Endothelial cell of umbilical vein (primary cell): ENCODE data around the gene CYTH1. TPM values are rescaled to one million over a fixed set of nuclear protein-coding genes. Genes with fewer than 3 reads are reported as not detected.

Experiments
- BruUV-seq: library from RNA; stranded (reverse); fragments of 400-500 nt; replicated peaks from 2 replicates; lab custom pipeline; 2021; lab: Mats Ljungman, UMichigan
- CTCF ChIA-PET: fragments of 300-600, 350-600 bp; sonication (Branson Sonifier 250); formaldehyde crosslinking; loops from one replicate; lab custom pipeline; 2021; ENCODE audit warnings: antibody characterized with exemption, inconsistent platforms; lab: Charles Lee
- POLR2A ChIA-PET: fragments of 300-600, 350-600 bp; sonication (Branson Sonifier 250); formaldehyde crosslinking; loops from one replicate; lab custom pipeline; 2021; ENCODE audit warnings: antibody characterized with exemption, inconsistent platforms; lab: Charles Lee
- DNase-seq: peaks from one replicate; pipeline ENCODE4 v3.0.0-alpha.2; 2011; ENCODE audit warnings: low read depth, low spot score
- FAIRE-seq: peaks from 2 replicates; lab custom pipeline; 2011; peaks lifted over from hg19 to GRCh38; lab: Jason Lieb, UNC
- H2AFZ ChIP-seq: 2 replicates; pipeline ENCODE4 v1.6.0; 2012; ENCODE audit warnings: low read depth, low read length, control low read depth, inconsistent platforms
- H3K27ac ChIP-seq: 2 replicates; pipeline ENCODE4 v1.5.1; 2011; ENCODE audit warnings: low read depth, mild to moderate bottlenecking, control low read depth, low read length, moderate library complexity; ENCODE audit not compliant: insufficient read depth
- H3K27me3 ChIP-seq, 2 experiments: 2 replicates each; pipeline versions ENCODE4 v1.6.0 to v1.6.1; 2011; ENCODE audit warnings: low read length in 2 of 2, mixed read lengths in 1 of 2; ENCODE audit not compliant: control insufficient read depth in 2 of 2, insufficient read depth in 2 of 2
- H3K36me3 ChIP-seq, 2 experiments: 2 replicates in 1 of 2; 3 replicates in 1 of 2; pipeline ENCODE4 v1.5.1; 2011; ENCODE audit warnings: low read length in 2 of 2, mild to moderate bottlenecking in 1 of 2, moderate library complexity in 1 of 2; ENCODE audit not compliant: control insufficient read depth in 2 of 2, insufficient read depth in 2 of 2; ENCODE audit errors: extremely low read depth in 1 of 2
- H3K4me1 ChIP-seq: 3 replicates; pipeline ENCODE4 v1.5.1; 2011; ENCODE audit warnings: mild to moderate bottlenecking, low read length; ENCODE audit not compliant: control insufficient read depth, insufficient read depth; ENCODE audit errors: extremely low read depth
- H3K4me2 ChIP-seq: 2 replicates; pipeline ENCODE4 v1.6.1; 2011; ENCODE audit warnings: low read length, control low read depth, mixed read lengths; ENCODE audit not compliant: insufficient read depth
- H3K4me3 ChIP-seq, 3 experiments: fragments of 200-600 bp in 1 of 3; sonication (generic), shearing (Covaris generic) in 1 of 3; replicated peaks in 1 of 3; 2 replicates each; pipeline ENCODE4 v1.5.1; 2011 to 2016; ENCODE audit warnings: control low read depth in 3 of 3, low read length in 3 of 3, mild to moderate bottlenecking in 2 of 3, inconsistent platforms in 1 of 3, low read depth in 1 of 3, moderate library complexity in 1 of 3; ENCODE audit not compliant: insufficient read depth in 1 of 3
- H3K79me2 ChIP-seq: 2 replicates; pipeline ENCODE4 v1.6.0; 2012; ENCODE audit warnings: low read length, inconsistent platforms; ENCODE audit not compliant: control insufficient read depth, insufficient read depth
- H3K9ac ChIP-seq: replicated peaks from 2 replicates; pipeline ENCODE3; 2011; ENCODE audit warnings: low read length, control low read depth; ENCODE audit not compliant: insufficient read depth; ENCODE audit errors: extremely low read depth
- H3K9me1 ChIP-seq: replicated peaks from 3 replicates; pipeline ENCODE4 v1.6.0; 2011; ENCODE audit warnings: mild to moderate bottlenecking, low read length; ENCODE audit not compliant: control insufficient read depth, insufficient read depth; ENCODE audit errors: extremely low read depth
- H3K9me3 ChIP-seq: replicated peaks from 2 replicates; pipeline ENCODE4 v1.5.1; 2012; ENCODE audit warnings: low read length, inconsistent platforms; ENCODE audit not compliant: control insufficient read depth, insufficient read depth
- H4K20me1 ChIP-seq: replicated peaks from 2 replicates; pipeline ENCODE3; 2011; ENCODE audit warnings: mild to moderate bottlenecking, low read length; ENCODE audit not compliant: control insufficient read depth, insufficient read depth; ENCODE audit errors: extremely low read depth
- EZH2 ChIP-seq: IDR thresholded peaks from 2 replicates; pipeline ENCODE4 v1.6.1; 2012; ENCODE audit warnings: borderline replicate concordance, low read depth, mild to moderate bottlenecking, moderate library complexity, low read length, inconsistent platforms; ENCODE audit not compliant: severe bottlenecking
- FOS ChIP-seq: IDR thresholded peaks from 2 replicates; pipeline ENCODE4 v1.6.1; 2011; ENCODE audit warnings: mild to moderate bottlenecking, low read length, moderate library complexity, borderline replicate concordance; ENCODE audit not compliant: insufficient read depth
- GATA2 ChIP-seq: IDR thresholded peaks from 2 replicates; pipeline ENCODE4 v1.7.0; 2011; ENCODE audit warnings: low read depth, mild to moderate bottlenecking, moderate library complexity, mixed read lengths, low read length; ENCODE audit not compliant: insufficient read length, insufficient read depth
- JUN ChIP-seq: IDR thresholded peaks from 2 replicates; pipeline ENCODE4 v1.6.1; 2011; ENCODE audit warnings: borderline replicate concordance, low read depth; ENCODE audit not compliant: insufficient read length, insufficient read depth
- MYC ChIP-seq: IDR thresholded peaks from one replicate; pipeline ENCODE4 v1.6.1; 2011; ENCODE audit warnings: mild to moderate bottlenecking, low read depth, low read length
- POLR2A ChIP-seq: IDR thresholded peaks from 2 replicates; pipeline ENCODE4 v1.6.1; 2012; ENCODE audit warnings: low read depth, mild to moderate bottlenecking, control low read depth, low read length
- POLR2AphosphoS5 ChIP-seq: IDR thresholded peaks from 2 replicates; pipeline ENCODE4 v1.6.1; 2012; ENCODE audit warnings: low read depth, mild to moderate bottlenecking, control low read depth, low read length, moderate library complexity; ENCODE audit not compliant: insufficient read depth
- dilution Hi-C: fragments of 300-500 bp; cut with MboI; formaldehyde crosslinking; loops from one replicate; pipeline ENCODE4 v1.15.0; 2019; ENCODE audit warnings: low sequenced_read_pairs; ENCODE audit not compliant: extremely low pct_ligation_motif_present
- intact Hi-C: fragments of 100-400 bp; cut with micrococcal nuclease; formaldehyde crosslinking; loops from one replicate; pipeline ENCODE4 v1.10.0; 2022
- polyA plus RNA-seq, 4 experiments: library from polyadenylated mRNA; depleted of rRNA in 3 of 4; stranded (reverse) in 3 of 4; unstranded in 1 of 4; fragments of >200 nt; gene quantifications; 2 replicates each; pipeline versions ENCODE4 v1.2.1 to v1.2.3, GENCODE V29; 2011 to 2012; ENCODE audit warnings: missing spikeins in 1 of 4
- total RNA-seq: library from RNA; stranded (reverse); gene quantifications from 2 replicates; pipeline ENCODE4 v1.2.3, GENCODE V29; 2021
- TF ChIP-seq, protein P1 (sequence below): IDR thresholded peaks from 2 replicates; pipeline ENCODE4 v1.6.1; 2011; ENCODE audit not compliant: insufficient read depth, insufficient read length
- TF ChIP-seq, protein P2 (sequence below), 2 donors: IDR thresholded peaks; 1 replicate in 1 of 2; 2 replicates in 1 of 2; pipeline ENCODE4 v1.5.1; 2011; ENCODE audit warnings: low read length in 2 of 2, mild to moderate bottlenecking in 2 of 2, moderate library complexity in 2 of 2, control low read depth in 1 of 2, inconsistent platforms in 1 of 2, low read depth in 1 of 2; ENCODE audit not compliant: insufficient read depth in 1 of 2; ENCODE audit errors: extremely low read depth in 1 of 2

Gene CYTH1
- total and polyA plus RNA-seq, 2 donors (not counting 3 experiments of a cell fraction or from before 2014, with no cell fraction given) = 35.9 to 49.9 TPM

DNA sequence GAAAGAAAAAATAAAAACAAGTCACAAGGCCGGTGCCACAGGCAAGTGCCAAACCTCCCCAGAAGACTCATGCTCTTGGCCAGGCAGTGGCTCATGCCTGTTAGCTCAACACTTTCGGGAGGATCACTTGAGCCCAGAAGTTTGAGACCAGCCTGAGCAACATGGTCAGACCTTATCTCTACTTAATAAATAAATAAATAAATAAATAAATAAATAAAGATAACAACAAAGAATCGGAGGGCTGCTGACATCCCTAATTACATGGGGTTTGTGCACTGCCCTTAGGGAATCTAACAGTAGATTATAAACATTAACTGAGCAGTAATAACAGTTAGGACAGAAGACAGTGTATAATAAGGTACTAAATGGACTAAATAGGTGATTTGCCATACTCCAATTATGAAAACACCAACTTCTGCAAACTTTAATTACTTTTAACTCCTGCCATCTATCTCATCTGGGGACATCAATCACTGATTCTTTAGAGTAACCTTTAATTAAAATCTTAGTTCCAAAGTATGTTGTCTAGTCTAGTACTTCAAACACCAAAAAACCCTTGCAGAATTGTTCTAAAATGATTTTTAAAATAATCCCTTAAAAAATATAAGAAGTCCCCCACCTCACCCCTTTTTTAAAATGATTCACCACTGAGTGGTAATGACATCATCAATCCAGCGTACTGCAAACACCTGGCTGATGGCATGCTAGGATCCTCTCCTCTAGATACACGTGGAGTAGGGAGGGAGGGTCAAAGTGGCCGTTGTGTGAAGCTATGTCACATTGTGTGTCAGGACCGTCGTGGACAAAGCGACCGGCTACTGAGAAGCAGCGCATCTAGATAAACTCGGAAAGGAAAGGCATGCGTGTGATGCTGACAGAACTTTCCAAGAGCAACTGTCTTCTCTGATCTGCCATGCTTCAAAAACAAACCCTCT is 28.5 kb downstream of the CYTH1 start:
- Histone ChIP-seq H3K4me3 (no peak overlapping the region), H3K9me1 (no peaks in the 10 kb centered on the region), H4K20me1 (no peaks in the 10 kb centered on the region), H3K4me2 (no peak overlapping the region), H2AFZ (no peak overlapping the region), H3K36me3 (no peaks in the 10 kb centered on the region), H3K27ac (no peak overlapping the region), H3K9ac (no peak overlapping the region), H3K79me2 (peaks cover 5% of the 10 kb centered on the region), H3K4me1 (peaks cover 2% of the 10 kb centered on the region), H3K27me3 (no peaks in the 10 kb centered on the region), H3K9me3 (no peaks in the 10 kb centered on the region)
- dilution Hi-C loops = no loop called here
- ChIA-PET CTCF (no interaction called here), POLR2A (no interaction called here)
- intact Hi-C loops = no loop called here
- BruUV-seq = no TSS peak
- DNase-seq (no peak), FAIRE-seq (no peak)
- no peak for TF ChIP-seq POLR2A
- no peak for TF ChIP-seq GATA2
- no peak for TF ChIP-seq FOS
- TF ChIP-seq JUN = no peak
- no peak for TF ChIP-seq EZH2
- TF ChIP-seq MYC = no peak
- TF ChIP-seq POLR2AphosphoS5 = no peak
- TF ChIP-seq, protein P1, sequence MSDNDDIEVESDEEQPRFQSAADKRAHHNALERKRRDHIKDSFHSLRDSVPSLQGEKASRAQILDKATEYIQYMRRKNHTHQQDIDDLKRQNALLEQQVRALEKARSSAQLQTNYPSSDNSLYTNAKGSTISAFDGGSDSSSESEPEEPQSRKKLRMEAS = no peak
- TF ChIP-seq, protein P2, sequence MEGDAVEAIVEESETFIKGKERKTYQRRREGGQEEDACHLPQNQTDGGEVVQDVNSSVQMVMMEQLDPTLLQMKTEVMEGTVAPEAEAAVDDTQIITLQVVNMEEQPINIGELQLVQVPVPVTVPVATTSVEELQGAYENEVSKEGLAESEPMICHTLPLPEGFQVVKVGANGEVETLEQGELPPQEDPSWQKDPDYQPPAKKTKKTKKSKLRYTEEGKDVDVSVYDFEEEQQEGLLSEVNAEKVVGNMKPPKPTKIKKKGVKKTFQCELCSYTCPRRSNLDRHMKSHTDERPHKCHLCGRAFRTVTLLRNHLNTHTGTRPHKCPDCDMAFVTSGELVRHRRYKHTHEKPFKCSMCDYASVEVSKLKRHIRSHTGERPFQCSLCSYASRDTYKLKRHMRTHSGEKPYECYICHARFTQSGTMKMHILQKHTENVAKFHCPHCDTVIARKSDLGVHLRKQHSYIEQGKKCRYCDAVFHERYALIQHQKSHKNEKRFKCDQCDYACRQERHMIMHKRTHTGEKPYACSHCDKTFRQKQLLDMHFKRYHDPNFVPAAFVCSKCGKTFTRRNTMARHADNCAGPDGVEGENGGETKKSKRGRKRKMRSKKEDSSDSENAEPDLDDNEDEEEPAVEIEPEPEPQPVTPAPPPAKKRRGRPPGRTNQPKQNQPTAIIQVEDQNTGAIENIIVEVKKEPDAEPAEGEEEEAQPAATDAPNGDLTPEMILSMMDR (IDR thresholded peaks at IDR 0.05; ENCODE audit: extremely low read depth in 1 of 2, insufficient read depth in 1 of 2, low read depth in 1 of 2, low read length in 2 of 2) = no peak
